ENCODE data around the gene OR10H1. TPM values are rescaled to one million over a fixed set of nuclear protein-coding genes. Genes with fewer than 3 reads are reported as not detected.

Gene OR10H1
- total RNA-seq, 1 experiment from 2014 or later = 0.17 TPM

GRCh38 chr19:15837221-15837731, 21.8 kb upstream of the OR10H1 start:
- peak overlapping the region; percentile 59 to 60 for H3K4me3 ChIP-seq (replicated peaks in 1 of 2; ENCODE audit: low read depth in 1 of 2, low read length in 2 of 2)
- 0 out of 2 replicates have a peak, but pooled peaks have one; percentile 12 for TF ChIP-seq CBX3 (IDR thresholded peaks at IDR 0.05; ENCODE audit: low read depth)
- TF ChIP-seq SIN3A (IDR thresholded peaks at IDR 0.05; ENCODE audit: low read depth) = no peak; the same call in 1 of the 2 replicates
- TF ChIP-seq POLR2AphosphoS5 (IDR thresholded peaks at IDR 0.05; ENCODE audit: low read depth, low read length) = no peak; the same call in 1 of the 2 replicates
- TF ChIP-seq ATF3 (IDR thresholded peaks at IDR 0.05) = no peak
- TF ChIP-seq EZH2phosphoT487 (IDR thresholded peaks at IDR 0.05; ENCODE audit: borderline replicate concordance) = no peak
- TF ChIP-seq MAX (IDR thresholded peaks at IDR 0.05) = peak; percentile 52
- TF ChIP-seq JUND (IDR thresholded peaks at IDR 0.05) = 0 out of 2 replicates have a peak, but pooled peaks have one; percentile 8
- TF ChIP-seq POLR2A (IDR thresholded peaks at IDR 0.05; ENCODE audit: borderline replicate concordance, extremely low read depth, insufficient read depth, insufficient read length) = peak; percentile 65
- peak; percentile 22; the same call in 1 of the 2 replicates for TF ChIP-seq CEBPB (IDR thresholded peaks at IDR 0.05; ENCODE audit: low read depth)
- TF ChIP-seq ELF1 (IDR thresholded peaks at IDR 0.05; ENCODE audit: borderline replicate concordance, low read depth) = peak; percentile 47; the same call in 1 of the 2 replicates
- TF ChIP-seq FOSL1 (IDR thresholded peaks at IDR 0.05; ENCODE audit: low read depth) = no peak
- TF ChIP-seq ZNF274 (IDR thresholded peaks at IDR 0.05; ENCODE audit: low read depth, low read length) = no peak
- no peak; the same call in 1 of the 2 replicates for TF ChIP-seq SRF (IDR thresholded peaks at IDR 0.05; ENCODE audit: low read depth)
- TF ChIP-seq REST (IDR thresholded peaks at IDR 0.05; ENCODE audit: low read depth) = no peak
- TF ChIP-seq YY1 (IDR thresholded peaks at IDR 0.05; ENCODE audit: extremely low read depth, insufficient replicate concordance, low read depth, low read length) = no peak
- no peak for TF ChIP-seq CTCF (IDR thresholded peaks at IDR 0.05 in 2 of 3, conservative IDR thresholded peaks at IDR 0.05 in 1 of 3; ENCODE audit: borderline replicate concordance in 1 of 3, insufficient read depth in 1 of 3, low read depth in 2 of 3, low read length in 2 of 3)
- 0 out of 2 replicates have a peak, but pooled peaks have one; percentile 1 for TF ChIP-seq RAD21 (IDR thresholded peaks at IDR 0.05; ENCODE audit: low read depth)
- H3K27ac ChIP-seq (ENCODE audit: low read depth, low read length) = peak overlapping the region; percentile 100
- H3K9ac ChIP-seq (ENCODE audit: low read length) = peak overlapping the region; percentile 97
- RAD21 ChIA-PET (ENCODE audit: low non-redundant PET in 1 of 2, low total read pairs in 2 of 2, uncharacterized antibody in 2 of 2, unreplicated experiment in 2 of 2) = no interaction called here
- peak overlapping the region; percentile 78 for H3K4me2 ChIP-seq (ENCODE audit: low read length)
- intact Hi-C loops (cut with micrococcal nuclease) = loop anchor here (2.0 to 5.0 kb wide), 3 partner anchors 26 to 345 kb away; no protein-coding TSS in a partner anchor
- POLR2A ChIA-PET = interaction anchor here (0.6 to 4.2 kb wide), 12 partner anchors 9 to 1580 kb away, joined by 3 to 60 read pairs (median 4); partner anchors contain the start of genes CYP4F3 and FAM32A
- CTCF ChIA-PET = interaction anchor here (1.1 to 1.2 kb wide), 3 partner anchors 26 to 348 kb away, joined by 3 to 6 read pairs (median 3); partner anchors contain the start of gene FAM32A
- H3K79me2 ChIP-seq (ENCODE audit: insufficient read depth, low read length) = peaks cover 25% of the 10 kb centered on the region
- H3K9me3 ChIP-seq (ENCODE audit: control insufficient read depth in 1 of 2, insufficient read depth in 1 of 2, low read depth in 1 of 2, low read length in 2 of 2) = no peaks in the 10 kb centered on the region
- H2AFZ ChIP-seq (ENCODE audit: low read depth, low read length, poor library complexity, severe bottlenecking) = no peak overlapping the region
- H4K20me1 ChIP-seq (ENCODE audit: insufficient read depth) = no peaks in the 10 kb centered on the region
- BruUV-seq (replicated peaks) = TSS peak; percentile 92
- H3K9me2 ChIP-seq (ENCODE audit: insufficient read depth) = no peaks in the 10 kb centered on the region
- H3K4me1 ChIP-seq (ENCODE audit: control insufficient read depth in 1 of 2, insufficient read depth in 2 of 2, low read length in 2 of 2) = peaks cover 48 to 90% of the 10 kb centered on the region in 2 experiments
- DNase-seq (ENCODE audit: low read depth, low spot score) (peak; percentile 83), ATAC-seq (peak; percentile 47)
- peaks cover 0 to 25% of the 10 kb centered on the region in 2 experiments; a peak in 1 of 4 replicates for H3K36me3 ChIP-seq (ENCODE audit: control insufficient read depth in 1 of 2, insufficient read depth in 2 of 2, low read length in 2 of 2)
- H3K27me3 ChIP-seq (ENCODE audit: insufficient read depth, low read length) = no peaks in the 10 kb centered on the region

Data from HCT116 (cell line).